GM18870 (cell line): Measurements from ENCODE around the gene CDK14.

ENCODE experiments used
- ATAC-seq: cut with Tn5 transposase; IDR thresholded peaks from one replicate; pipeline ENCODE4 v1.9.1; 2021; ENCODE audit warnings: moderate library complexity; ENCODE audit not compliant: unreplicated experiment

Gene CDK14

DNA sequence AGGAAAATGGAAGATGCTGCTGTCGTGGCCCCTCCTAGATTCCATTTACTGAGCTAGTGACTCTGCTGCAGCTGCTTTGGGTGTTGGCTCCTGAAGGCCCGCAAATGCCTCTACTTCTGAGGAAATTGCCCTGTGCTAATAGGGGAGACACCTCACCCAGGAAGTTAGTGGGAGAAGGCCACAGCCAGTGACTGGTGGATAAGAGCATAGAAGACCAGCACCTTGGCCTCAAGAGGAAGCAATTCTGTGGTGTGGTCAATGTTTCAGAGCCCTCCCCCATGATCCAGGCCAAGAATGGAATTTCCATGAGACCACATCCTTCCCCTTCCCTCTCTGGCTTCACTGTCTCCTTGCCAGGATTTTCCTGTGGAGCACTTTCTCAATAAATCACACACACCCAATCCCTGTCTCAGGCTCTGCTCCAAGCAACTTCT lies 643.1 kb downstream of the CDK14 start:
- no peak for ATAC-seq

DNA sequence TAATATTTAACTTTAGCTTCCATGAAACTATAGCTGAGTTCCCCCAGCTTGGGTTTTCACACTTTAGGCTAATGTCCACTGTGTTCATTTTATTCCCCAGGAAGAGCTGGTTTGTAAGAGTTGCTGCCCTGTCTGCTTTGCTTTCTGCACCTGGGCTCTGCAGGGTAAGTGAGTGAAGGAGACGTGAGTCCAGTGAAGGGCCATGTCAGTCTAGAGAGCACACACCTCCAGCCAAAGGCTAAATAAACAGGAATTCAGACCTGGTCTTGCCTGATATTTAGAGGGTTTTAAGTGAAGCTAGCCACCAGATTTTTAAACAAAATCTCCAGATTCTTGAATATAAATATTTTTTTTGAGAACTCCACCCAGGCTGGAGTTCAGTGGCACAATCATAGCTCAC lies 643.7 kb downstream of the CDK14 start:
- no peak for ATAC-seq

DNA sequence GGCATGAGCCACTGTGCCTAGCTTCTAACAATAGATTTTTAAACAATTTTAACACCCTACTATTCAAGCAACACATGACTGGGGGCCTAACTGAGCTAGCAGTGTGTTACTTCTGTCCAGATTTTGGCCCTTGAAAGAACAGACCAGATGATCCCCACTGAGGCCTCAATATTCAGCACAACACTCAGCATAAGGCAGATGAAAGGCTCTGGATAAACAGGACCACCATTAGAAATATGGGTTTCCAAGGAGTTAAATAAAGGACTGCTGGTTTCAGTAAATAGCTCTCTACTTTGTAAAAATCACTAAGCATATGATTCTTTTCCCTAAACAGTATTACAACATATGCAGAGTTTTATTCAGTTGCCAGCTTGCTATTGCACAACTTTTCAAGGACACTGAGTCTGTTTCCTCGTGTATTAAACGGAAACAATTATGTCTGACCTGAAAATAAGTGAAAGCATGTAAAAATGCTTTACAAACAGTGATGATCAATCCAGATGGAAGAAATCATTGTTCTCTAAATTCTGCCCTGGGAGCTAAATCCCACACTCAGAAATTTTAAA lies 644.3 kb downstream of the CDK14 start:
- no peak for ATAC-seq

DNA sequence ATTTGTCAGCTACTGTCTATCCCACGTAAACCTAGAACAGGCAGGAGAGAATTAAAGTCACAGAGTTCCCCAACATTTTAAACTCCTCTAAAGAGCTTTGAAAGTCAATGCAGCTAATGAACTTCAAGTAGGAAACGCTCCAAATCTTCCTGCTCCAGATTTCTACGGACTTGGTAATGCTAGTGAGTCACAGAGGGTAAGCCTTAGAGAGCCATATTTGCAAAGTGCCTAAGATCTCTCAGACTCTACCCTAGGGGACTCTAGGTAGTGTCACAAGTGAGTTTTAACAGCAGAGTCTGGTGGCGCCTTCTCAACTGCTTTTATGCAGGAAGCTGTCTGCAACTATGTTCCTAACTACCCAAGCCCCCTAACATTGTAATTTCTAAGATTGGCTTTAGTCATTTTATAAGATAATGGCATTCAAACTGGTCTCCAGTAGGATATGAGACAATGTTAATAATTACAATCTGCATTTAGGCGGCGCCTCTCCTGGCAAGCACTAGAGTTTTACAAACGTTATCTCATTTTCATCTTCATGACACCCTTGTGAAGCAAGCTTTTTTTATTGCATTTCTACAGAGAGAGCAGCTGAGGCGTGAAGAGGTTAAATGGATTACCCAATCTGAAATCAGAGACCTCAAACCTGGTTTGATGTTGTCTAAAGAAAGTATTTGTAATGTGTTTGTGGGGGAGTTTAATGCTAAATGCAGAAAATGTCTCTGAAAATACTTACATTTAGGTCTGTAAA lies 646.1 kb downstream of the CDK14 start:
- no peak for ATAC-seq

DNA sequence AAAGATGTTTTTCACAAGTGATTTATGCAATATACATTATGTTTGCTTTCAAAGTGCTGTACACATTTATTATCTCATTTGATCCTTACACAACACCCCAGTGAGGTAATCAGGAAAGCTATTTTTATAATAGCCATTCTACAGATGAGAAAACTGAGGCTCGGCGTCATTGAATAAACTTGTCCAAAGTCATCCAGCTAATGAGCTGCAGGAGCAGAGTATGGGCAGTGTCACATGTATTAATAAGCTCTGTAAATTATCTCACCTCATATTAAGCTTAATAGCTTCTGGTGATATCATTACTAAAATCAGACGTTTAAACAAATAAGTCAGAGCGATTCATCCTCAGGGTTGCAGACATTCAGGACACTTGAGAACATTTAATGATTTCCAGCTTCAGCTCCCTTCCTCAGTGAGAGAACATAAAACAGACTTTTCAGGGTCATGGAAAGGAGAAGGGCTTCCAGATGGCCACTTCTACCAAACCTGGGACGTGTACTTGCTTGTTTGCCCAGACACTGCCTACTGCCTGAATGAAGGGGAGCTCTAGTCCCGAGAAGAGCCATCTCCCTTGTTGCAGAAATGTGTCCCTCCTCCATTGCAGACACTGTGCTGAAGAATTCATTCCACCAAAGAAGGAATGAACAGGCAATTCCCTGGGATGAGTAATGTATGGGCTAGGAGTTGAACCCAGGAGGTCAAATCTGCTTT lies 647.6 kb downstream of the CDK14 start:
- no peak for ATAC-seq

DNA sequence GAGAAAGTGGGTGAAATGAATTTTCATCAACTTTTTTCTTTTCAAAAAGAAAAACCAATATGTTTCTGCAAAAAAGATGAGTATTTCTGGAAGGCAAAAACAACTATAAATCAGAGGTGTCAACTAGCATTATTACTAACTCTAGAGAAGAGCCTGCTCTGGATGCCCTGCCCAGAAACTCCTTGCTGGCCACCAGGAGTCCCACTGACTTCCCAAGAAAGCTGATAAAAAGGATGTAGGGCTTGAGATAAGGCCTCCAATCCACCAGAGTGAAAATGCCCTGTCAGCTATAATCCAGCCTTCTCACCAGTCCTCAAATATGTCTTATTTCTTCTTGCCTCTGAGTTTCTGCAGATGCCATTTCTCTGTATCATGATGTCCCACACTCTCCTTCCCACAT lies 651.4 kb downstream of the CDK14 start:
- ATAC-seq: no peak

DNA sequence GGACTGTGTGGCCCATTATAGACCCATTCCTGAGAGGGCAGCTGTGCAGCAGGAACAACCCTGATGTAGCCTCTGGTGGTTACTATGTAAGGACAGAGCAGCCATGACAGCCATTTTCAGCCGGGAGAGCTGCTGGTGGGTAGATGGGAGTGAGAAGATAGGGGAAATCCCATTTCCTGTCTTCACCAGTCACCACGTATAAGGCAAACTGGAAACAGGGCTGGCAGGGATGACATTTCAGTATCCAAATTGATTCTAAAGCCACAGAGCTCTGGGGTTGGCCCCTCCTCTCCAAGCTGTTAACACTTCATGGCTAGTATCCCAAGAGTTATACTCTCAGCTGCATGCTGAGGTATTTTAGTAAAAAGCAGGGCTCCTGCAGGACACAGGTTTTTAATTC lies 652.9 kb downstream of the CDK14 start:
- no peak for ATAC-seq

DNA sequence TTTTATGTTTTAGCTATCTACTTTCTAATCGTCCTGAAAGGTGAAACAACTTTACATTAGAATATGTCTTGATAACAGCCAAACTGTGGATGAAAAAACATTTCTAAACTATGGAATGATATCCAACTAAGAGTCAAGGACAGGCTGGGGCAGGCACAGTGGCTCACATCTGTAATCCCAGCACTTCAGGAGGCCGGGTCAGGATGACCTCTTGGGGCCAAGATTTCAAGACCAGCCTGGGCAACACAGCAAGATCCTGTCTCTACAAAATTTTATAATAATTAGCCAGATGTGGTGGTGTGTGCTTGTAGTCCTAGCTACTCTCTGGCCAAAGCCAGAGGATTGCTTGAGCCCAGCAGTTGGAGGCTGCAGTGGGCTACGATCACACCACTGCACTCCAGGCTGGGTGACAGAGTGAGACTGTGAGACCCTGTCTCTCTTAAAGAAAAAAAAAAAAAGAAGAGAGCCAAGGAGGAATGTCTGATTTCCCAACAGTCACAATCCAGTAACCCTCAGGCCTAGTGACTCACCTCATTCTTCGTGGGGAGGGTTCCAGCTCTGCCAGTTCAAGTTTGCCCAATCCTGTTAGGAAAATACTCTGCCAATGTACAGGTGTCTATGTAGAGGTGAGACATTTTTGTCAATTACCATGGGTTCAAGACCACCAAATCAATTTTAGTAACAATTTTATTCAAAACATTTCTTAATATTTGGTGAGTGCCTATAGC lies 653.5 kb downstream of the CDK14 start:
- ATAC-seq: no peak

DNA sequence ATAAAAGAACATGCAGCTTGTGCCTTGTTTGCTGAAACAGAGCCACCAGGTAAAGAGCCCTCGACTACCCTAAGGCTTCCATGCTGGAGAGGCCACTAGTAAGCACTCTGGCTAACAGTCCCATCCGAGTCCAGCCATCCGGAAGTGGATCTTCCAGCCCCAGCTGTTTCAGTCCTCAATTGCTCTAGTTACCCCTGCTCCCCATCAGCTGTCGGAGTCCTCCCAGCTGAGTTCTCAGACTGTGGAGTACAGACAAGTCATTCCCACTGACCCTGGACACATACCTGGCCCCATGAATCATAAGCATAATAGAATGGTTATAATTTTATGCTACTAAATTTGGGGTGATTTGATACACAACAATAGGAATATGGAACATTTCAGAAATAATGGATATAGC lies 654.6 kb downstream of the CDK14 start:
- no peak for ATAC-seq

DNA sequence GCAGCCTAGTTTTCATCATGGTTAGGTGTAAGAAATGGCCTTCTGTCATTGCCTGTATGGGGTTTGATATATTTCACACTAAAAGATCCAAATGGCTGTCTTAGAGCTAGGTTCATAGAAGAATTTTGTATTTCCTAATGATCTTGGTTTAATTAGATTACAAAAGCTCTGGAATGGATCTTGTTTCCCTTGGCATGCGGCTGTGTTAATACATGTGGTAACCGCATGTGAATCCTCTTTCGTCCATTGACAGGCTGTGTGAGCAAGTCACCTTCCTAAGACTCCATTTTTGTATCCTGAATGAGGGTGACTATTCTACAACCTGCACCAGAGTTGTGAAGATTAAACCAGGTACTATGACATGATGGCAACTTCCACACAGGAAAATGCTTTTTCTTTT lies 655.8 kb downstream of the CDK14 start:
- no peak for ATAC-seq
